Measurements from ENCODE around the gene LRMDA.

LRMDA gene

GRCh38 chr10:75648351-75648750 is 216.9 kb downstream of the LRMDA start:
- ATAC-seq: no peak

- no peak for ATAC-seq
Observed at GRCh38 chr10:75648854-75649253, 217.4 kb downstream of the LRMDA start.

GRCh38 chr10:75649466-75649865 is 218.0 kb downstream of the LRMDA start:
- no peak for ATAC-seq

- no peak for ATAC-seq
Observed at GRCh38 chr10:75650648-75651047, 219.2 kb downstream of the LRMDA start.

GRCh38 chr10:75651417-75651816 is 220.0 kb downstream of the LRMDA start:
- ATAC-seq: no peak

GRCh38 chr10:75652146-75652740 is 220.8 kb downstream of the LRMDA start:
- ATAC-seq: no peak

GRCh38 chr10:75653761-75654160 is 222.3 kb downstream of the LRMDA start:
- ATAC-seq: no peak

- ATAC-seq: no peak
Observed at GRCh38 chr10:75654171-75654771, 222.8 kb downstream of the LRMDA start.

GRCh38 chr10:75654772-75655171 is 223.3 kb downstream of the LRMDA start:
- no peak for ATAC-seq

- ATAC-seq: no peak
Observed at GRCh38 chr10:75655791-75656451, 224.5 kb downstream of the LRMDA start.

GRCh38 chr10:75657351-75657750 is 225.9 kb downstream of the LRMDA start:
- ATAC-seq: no peak

GRCh38 chr10:75658036-75658435 is 226.6 kb downstream of the LRMDA start:
- no peak for ATAC-seq

GRCh38 chr10:75658496-75658895 is 227.1 kb downstream of the LRMDA start:
- ATAC-seq: no peak

GRCh38 chr10:75658915-75659314 is 227.5 kb downstream of the LRMDA start:
- no peak for ATAC-seq

GRCh38 chr10:75660823-75661222 is 229.4 kb downstream of the LRMDA start:
- ATAC-seq: no peak

- ATAC-seq: no peak
Observed at GRCh38 chr10:75662715-75663114, 231.3 kb downstream of the LRMDA start.

- ATAC-seq: no peak
Observed at GRCh38 chr10:75663947-75664664, 232.7 kb downstream of the LRMDA start.

GRCh38 chr10:75664968-75665367 is 233.5 kb downstream of the LRMDA start:
- ATAC-seq: no peak

- ATAC-seq: no peak
Observed at GRCh38 chr10:75665707-75666106, 234.3 kb downstream of the LRMDA start.

GRCh38 chr10:75672111-75672671 is 240.8 kb downstream of the LRMDA start:
- no peak for ATAC-seq

- ATAC-seq: no peak
Observed at GRCh38 chr10:75672842-75673241, 241.4 kb downstream of the LRMDA start.

- ATAC-seq: no peak
Observed at GRCh38 chr10:75677541-75677940, 246.1 kb downstream of the LRMDA start.

GRCh38 chr10:75678527-75678926 is 247.1 kb downstream of the LRMDA start:
- no peak for ATAC-seq
